Measurements from ENCODE around the gene HIBADH.

- TF ChIP-seq CTCF (IDR thresholded peaks at IDR 0.05) (no peak), POLR2A (IDR thresholded peaks at IDR 0.05) (no peak)
Measured at GRCh38 chr7:27689150-27689549, 26.5 kb upstream of the HIBADH start.

All from testis (tissue), 2 donors.